ENCODE measurements around the gene PRKCI.
A peak's percentile ranks its signal among the peaks of the same experiment; 100 is the strongest.
"Not testable (repeated sequence)": the region's sequence is repeated elsewhere in the genome, so short reads cannot be mapped to it uniquely, and the experiment has no call there.

PRKCI gene

GRCh38 chr3:170221924-170222646 lies at the start of gene PRKCI:
Gene PRKCI (plus strand): TSS chr3:170222424. CDS start chr3:170222670, 246 bp downstream.
- DNase-seq (ENCODE audit: low read depth), result peak; percentile 97

- DNase-seq (ENCODE audit: low read depth), result no peak
These were observed 43.6 kb upstream of the PRKCI start for GRCh38 chr3:170178651-170179050.

- DNase-seq (ENCODE audit: low read depth), result no peak
These were observed 42.8 kb upstream of the PRKCI start for GRCh38 chr3:170179432-170179831.

- DNase-seq (ENCODE audit: low read depth), result peak; percentile 39
These were observed 41.9 kb upstream of the PRKCI start for GRCh38 chr3:170180079-170180907.

GRCh38 chr3:170180908-170181885 lies 41.0 kb upstream of the PRKCI start, which contains the start of gene PHC3:
Gene PHC3 (minus strand): TSS chr3:170181733. CDS start chr3:170181715, 18 bp downstream.
- peak; percentile 93 for DNase-seq (ENCODE audit: low read depth)

- DNase-seq (ENCODE audit: low read depth), result no peak
These were observed 32.6 kb upstream of the PRKCI start for GRCh38 chr3:170189398-170190256.

GRCh38 chr3:170195759-170196158 lies 26.5 kb upstream of the PRKCI start:
- DNase-seq (ENCODE audit: low read depth), result not testable (repeated sequence)

GRCh38 chr3:170196833-170197232 lies 25.4 kb upstream of the PRKCI start:
- no peak for DNase-seq (ENCODE audit: low read depth)

GRCh38 chr3:170200987-170201386 lies 21.2 kb upstream of the PRKCI start:
- no peak for DNase-seq (ENCODE audit: low read depth)

- no peak for DNase-seq (ENCODE audit: low read depth)
These were observed 20.7 kb upstream of the PRKCI start for GRCh38 chr3:170201527-170201926.

- no peak for DNase-seq (ENCODE audit: low read depth)
These were observed 18.8 kb upstream of the PRKCI start for GRCh38 chr3:170203457-170203856.

GRCh38 chr3:170204023-170204472 lies 18.2 kb upstream of the PRKCI start:
- DNase-seq (ENCODE audit: low read depth), result no peak

- DNase-seq (ENCODE audit: low read depth), result no peak
These were observed 17.7 kb upstream of the PRKCI start for GRCh38 chr3:170204509-170204908.

GRCh38 chr3:170205302-170205701 lies 16.9 kb upstream of the PRKCI start:
- peak; percentile 20 for DNase-seq (ENCODE audit: low read depth)

GRCh38 chr3:170206164-170206762 lies 16.0 kb upstream of the PRKCI start:
- not testable (repeated sequence) for DNase-seq (ENCODE audit: low read depth)

- no peak for DNase-seq (ENCODE audit: low read depth)
These were observed 14.5 kb upstream of the PRKCI start for GRCh38 chr3:170207717-170208116.

- no peak for DNase-seq (ENCODE audit: low read depth)
These were observed 10.6 kb upstream of the PRKCI start for GRCh38 chr3:170211668-170212067.

GRCh38 chr3:170219850-170220249 lies 2.4 kb upstream of the PRKCI start:
- peak; percentile 28 for DNase-seq (ENCODE audit: low read depth)

- DNase-seq (ENCODE audit: low read depth), result peak; percentile 80
These were observed 1.4 kb upstream of the PRKCI start for GRCh38 chr3:170220871-170221270.

Measured in EH (cell line).